ENCODE results near the gene CFAP57.
A peak's percentile ranks its signal among the peaks of the same experiment; 100 is the strongest.

The CFAP57 gene

DNA sequence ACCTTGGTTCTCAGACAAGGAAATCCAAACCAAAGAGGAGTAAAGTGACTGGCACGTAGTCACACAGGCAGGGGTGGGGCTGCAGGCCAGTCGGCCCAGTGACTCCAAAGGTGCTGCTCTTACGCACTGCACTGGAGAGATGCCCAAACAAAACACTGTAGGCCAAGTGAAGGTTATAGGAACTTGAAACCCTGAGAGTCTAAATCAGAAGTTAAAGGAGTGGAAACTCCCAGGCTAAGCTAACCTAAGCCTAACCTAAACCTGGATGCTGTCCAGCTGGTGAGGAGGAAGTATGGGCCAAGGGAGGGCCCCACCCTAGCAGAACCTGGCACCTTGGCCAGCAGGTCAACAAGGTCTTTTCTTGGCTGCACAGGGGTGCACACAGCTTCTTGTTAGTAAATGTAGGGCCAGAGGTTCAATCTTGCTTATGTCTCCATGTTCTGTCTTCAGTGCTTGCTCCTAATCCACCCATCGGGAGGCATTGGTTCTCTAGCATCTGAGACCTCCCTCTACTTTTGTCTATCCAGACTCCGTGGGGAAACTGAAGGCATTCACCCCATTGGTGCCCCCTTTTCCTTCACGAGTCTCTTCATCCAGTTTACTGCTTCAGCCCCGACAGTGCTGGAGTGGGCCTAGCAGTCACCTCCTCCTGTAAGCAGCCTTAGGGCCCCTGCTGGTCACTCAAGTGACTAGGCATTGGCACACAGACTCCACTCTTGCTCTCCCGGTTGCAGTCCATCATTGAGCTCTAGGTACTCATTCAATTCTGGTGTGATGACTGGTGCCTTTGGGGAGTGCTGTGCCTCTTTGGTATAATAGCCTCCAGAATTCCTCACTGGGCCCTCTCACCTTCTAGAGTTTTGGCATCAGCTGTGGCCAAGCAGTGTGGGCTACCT lies 84.8 kb downstream of the CFAP57 start:
- no peak for DNase-seq

DNA sequence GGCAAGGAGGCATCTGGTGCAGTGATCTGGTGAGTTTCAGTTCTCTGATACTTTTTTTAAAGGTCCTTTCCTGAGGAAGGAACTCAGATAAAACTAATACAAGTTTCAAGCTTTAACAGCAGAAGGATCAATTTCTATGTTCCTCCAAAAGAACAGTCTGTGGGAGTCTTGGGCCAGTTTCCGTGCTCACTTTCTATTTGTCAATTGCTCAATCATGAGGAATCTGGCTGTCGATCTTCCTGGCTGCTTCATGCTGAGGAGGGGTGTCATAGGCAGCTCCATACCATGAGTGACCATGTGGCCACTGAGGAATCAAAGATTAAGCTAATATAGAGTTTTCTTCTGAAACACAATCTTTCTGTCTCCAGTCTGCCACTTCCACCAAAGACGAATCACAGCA lies 86.2 kb downstream of the CFAP57 start:
- DNase-seq: no peak

- DNase-seq: no peak
Measured at GRCh38 chr1:43265431-43265830, 93.3 kb downstream of the CFAP57 start.

DNA sequence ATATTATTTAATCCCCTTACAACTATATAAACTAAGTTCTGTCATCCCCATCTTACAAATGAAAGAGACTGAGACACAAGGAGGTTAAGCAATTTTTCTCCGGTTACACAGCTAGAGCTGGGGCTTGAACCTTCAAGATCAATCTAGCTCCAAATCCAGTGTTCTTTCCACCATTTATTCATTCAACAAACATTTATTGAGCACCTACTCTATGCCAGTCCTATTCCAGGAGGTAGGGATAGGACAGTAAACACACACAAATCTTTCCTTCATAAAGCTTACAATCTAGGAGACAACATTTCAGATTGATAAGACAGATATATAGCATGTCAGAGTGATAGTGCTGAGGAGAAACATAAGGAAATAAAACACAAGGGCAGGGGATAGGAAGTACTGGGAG lies 94.8 kb downstream of the CFAP57 start:
- DNase-seq: no peak

DNA sequence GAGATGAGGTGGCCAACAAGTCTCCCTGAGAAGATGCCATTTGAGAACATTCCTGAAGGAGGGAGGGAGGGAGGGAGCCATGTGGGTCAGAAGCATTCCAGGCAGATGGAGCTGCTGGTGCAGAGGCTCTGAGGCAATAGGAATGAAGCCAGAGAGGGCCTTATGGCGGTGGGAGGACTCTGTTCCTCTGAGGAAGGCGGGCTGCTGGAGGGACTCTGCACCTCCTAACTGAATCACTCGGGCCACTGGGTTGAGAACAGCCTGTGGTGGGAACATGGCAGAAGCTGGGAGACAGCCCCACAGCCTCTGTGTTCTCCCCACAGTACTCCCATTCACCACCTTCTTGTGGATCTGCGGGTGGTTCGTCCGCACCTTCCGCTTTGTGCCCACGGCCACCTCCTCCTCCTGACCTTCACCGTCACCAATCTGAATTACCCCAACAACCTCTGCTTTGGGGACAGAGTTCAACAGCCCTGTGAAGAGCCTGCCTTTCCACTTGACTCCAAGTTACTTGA lies 95.2 kb downstream of the CFAP57 start:
- no peak for DNase-seq

DNA sequence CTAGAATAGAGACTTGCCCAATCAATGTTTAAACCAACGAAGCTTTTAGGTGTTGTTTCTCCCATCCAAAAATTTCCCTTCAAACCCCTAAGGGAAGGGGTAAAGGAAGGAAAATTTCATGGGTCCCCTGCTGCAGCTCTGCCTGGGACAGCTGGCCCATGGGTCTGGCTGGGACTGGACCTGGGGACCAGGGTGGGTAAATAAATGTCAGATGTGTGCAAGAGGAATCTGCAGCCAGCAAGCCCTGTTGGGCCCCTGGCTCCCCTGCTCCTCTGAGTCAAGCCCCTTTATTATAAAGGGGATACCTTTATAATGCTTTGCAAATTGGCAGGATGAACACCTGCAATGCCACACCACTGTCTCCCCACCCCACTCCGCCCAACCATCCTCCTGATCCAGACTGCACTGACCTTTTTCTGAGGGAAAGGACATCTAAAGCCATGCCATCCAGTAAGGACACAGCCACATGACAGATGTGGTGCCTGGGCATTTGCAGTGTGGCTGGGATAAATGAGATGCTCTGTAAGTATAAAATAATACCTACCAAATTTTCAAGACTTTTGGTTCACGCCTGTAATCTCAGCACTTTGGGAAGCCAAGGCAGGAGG lies 95.8 kb downstream of the CFAP57 start:
- no peak for DNase-seq

DNA sequence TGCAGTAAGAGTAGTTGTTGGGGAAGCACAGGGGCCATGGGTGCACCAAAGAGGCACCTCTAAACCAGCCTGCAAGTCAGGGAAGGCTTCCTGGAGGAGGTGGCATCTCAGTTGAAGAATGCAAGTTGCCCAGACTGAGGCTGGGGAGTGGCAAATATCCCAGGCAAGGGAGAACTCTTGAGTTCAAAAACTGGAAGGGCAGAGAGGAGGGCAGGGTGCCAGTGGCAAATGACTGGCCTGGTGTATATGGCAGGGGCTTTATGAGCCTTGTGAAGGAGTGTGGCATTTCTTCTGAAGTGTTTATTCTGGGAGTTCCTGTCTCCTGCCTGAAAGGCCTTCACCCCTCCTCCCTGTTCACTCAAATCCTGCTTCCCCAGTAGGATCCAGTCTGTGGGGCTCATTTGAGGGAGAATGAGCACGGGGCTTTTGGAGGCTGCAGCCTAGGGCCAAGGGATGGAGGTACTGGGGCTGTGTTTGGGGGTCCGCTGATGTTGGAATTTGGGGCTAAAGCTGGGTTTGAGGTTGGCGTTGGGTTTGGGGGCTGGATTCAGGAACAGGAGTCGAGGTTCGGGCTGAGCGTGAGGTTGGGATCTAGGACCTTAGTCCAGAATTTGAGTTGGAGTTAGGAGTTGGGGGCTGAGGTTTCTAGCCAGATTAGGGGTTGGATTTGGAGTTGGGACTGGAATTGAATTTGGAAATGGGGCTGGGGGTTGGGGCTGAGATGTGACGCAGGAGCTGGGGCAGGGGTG lies 97.7 kb downstream of the CFAP57 start, which contains the start of gene TMEM125:
TSS of gene TMEM125 (plus strand) at position 357 of the 749 bp plus-strand sequence. CDS start 2,740 bp downstream, outside the sequence.
- no peak for DNase-seq

DNA sequence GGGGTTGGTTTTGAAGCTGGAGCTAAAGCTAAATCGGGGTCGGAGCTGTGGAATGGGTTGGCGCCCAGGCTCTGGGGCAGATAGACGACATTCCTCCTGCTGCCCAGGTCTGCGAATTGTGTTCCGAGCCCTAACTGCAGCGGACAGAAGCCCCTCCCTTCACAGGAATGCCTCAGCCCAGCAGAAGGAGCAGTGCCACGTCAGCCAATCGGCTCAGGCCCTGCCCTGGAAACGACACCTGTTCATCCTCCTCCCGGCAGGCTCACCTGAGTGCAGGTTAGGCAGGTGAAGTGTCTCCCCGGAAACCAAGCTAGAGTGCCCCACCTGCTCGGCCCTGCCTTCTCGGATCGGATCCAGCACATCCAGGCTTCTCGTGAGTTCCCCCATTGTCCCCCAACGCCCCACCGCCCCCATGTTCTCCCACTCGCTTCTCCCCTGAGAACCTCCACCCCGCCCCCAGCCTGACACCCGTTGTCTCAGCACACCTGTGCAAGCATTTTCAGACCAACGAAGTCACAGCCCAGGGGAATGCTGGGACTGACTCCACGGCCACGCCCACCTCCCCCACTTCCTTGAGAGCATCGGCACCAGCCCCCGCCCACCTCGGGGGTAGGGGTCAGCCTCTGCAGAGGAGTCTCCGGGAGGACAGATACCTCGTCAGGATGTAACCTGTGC lies 98.4 kb downstream of the CFAP57 start:
- DNase-seq: no peak

DNA sequence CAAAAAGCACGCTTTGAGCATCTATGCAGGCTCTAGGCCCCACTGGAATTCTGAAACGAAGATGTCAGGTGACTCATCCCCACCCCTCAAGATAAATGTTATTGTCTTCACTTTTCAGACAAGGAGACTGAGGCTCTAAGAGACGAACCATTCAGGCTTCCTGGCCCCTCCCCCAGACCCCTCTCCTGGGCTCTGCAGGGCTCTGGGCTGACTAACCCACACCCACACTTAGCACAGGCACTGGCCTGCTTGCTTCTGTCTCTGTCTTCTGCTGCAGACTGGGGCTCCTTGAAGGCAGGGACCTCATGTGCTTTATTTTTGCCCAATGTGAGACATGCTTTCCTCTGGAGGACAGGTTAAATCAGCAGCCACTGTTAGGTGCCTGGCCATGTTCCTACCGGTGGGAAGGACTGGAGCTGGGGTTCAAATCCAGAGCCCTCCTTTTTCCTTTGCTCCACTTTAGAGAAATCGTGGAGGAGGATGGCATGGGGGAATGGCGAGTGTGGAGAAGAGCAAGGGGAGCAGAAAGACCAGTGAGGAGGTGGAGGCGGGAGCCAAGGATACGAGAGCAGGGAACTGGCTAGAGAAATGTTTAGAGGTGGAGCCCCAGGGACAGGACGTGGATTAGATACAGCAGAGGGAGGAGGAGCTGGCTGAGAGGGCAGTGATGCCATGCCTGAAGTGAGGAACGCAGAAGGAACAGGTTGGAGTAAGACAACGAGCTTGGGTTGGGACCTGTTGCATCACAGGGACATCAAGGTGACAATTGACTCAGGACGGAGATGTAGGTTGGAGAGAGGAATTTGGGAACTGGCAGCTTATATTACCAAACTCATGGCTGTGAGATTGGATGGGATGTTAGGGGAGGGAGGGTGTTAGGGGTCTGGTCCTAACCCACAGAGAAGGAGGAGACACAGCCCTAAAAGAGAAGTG lies 99.3 kb downstream of the CFAP57 start:
- DNase-seq: no peak

- no peak for DNase-seq
Measured at GRCh38 chr1:43272161-43272560, 100.0 kb downstream of the CFAP57 start.

DNA sequence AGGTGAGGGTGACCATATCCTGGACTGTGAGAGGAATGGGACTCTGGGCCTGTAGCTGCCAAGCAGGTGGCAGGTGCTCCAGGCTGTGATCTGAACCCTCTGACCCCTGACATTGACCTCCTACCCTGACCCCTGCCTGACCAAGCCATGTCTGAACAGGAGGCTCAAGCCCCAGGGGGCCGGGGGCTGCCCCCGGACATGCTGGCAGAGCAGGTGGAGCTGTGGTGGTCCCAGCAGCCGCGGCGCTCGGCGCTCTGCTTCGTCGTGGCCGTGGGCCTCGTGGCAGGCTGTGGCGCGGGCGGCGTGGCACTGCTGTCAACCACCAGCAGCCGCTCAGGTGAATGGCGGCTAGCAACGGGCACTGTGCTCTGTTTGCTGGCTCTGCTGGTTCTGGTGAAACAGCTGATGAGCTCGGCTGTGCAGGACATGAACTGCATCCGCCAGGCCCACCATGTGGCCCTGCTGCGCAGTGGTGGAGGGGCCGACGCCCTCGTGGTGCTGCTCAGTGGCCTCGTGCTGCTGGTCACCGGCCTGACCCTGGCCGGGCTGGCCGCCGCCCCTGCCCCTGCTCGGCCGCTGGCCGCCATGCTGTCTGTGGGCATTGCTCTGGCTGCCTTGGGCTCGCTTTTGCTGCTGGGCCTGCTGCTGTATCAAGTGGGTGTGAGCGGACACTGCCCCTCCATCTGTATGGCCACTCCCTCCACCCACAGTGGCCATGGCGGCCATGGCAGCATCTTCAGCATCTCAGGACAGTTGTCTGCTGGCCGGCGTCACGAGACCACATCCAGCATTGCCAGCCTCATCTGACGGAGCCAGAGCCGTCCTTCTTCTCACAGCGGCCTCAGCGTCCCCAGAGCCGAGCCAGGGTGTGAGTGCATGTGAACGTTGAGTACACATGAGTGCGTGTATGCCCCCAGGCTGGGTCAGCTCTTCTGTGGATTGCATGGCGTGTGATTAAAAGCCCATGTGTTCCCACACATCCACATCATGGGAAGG lies 100.7 kb downstream of the CFAP57 start:
- DNase-seq: no peak

DNA sequence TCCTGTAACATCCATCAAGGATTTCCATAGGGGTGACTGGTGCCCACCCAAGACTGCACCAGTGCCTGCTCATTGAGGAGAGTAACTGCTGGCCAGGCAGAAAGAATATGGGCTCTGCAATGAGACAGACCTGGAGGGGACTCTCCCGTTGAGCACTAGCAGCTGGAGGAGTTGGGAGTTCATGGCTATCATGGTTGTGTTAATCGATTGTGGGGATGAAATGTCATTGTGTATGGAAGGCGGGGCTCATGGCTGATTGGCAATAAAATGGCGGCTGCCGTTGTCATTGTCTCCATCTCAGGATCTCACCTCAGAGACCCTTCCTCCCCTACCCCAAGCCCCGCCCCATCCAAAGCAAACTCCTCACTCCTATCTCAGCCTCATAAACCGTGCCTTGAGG lies 101.6 kb downstream of the CFAP57 start:
- DNase-seq: no peak

GRCh38 chr1:43274125-43274803 lies 102.1 kb downstream of the CFAP57 start:
- DNase-seq: peak; percentile 20 to 34

DNA sequence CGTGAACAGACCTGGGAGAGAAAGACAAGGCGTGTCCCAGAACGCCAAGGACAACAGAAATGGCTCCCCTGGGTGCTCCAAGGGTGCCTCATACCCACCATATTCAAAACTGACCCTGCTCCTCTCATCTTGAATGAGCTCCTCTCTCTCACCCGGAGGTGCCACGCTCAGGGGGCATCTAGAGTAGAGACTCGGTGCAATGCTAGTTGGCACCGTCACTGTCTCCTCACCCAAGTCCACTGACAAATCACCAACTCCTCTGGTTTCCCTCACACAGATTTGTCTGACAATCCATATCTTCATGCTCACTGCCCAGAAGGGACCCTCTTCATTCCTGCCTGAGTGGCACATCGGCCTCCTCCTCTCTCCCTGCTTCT lies 102.7 kb downstream of the CFAP57 start:
- DNase-seq: no peak

GRCh38 chr1:43275826-43276620 lies 103.9 kb downstream of the CFAP57 start:
- DNase-seq: no peak

DNA sequence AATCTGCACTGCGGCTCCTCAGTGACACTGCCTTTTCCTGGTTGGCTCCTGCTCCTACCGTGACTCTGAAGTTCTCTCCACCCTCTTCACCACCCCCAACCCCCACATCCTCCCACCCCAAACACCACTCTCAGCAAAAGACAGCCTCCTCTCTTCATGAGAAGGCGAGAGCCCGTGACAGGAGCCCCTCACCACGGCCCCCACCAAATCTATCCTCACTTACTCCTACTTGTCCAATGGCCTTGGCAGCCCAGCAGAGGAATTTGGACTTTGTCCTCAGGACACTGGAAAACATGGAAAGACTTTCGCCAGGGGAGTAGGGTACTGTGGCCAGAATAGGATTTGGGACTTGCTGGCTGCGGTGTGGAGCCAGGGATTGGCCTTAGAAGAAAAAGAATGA lies 104.5 kb downstream of the CFAP57 start:
- no peak for DNase-seq

DNA sequence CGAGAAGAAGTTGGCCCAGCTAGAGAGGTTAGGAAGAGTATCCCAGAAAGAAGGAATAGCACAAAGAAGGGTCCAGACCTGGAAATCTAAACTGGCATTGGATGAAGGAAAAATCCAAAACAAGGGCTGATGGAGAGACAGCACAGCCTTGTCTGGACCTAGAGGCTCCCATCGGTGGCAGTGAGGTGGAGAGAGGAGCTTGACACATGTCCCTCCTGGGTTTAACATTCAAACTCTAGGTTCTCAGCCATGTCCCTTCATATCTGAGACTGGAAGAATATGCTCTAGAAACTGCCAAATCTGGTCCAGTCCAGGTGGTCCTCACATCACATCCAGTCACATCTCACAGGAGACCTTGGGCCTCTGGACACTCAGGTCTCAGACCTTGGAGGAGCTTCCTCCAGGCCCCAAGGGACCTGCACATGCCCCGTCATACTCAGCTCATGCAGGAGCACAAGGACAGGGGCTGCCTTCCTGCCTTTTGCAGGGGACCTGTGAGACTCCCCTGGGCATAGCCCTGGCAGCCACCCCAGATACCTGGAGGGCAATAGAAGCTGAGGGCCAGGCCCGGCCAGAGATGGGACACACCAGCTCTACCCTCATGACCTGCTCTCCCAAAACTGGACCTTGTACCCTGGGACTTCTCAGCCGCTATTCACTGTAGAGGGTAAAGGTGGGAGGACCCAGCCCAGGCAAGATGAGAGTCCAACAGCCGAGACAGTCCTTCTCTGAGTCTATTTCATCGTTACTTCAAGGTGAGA lies 105.2 kb downstream of the CFAP57 start:
- no peak for DNase-seq

GRCh38 chr1:43279161-43279560 lies 107.0 kb downstream of the CFAP57 start:
- DNase-seq: no peak

Data from inflammatory macrophage treated with lipopolysaccharide for 1 hour (primary cell).